NB4 (cell line): Measurements from ENCODE around the gene MKLN1.

Source experiments
- DNase-seq: peaks from one replicate; pipeline ENCODE4 v3.0.0; 2010; ENCODE audit warnings: low read depth
- H3K4me3 ChIP-seq: one replicate; pipeline ENCODE4 v1.5.1; 2011; ENCODE audit warnings: mild to moderate bottlenecking, low read depth, low read length, moderate library complexity
- CTCF ChIP-seq: IDR thresholded peaks from one replicate; pipeline ENCODE4 v1.5.1; 2012; ENCODE audit warnings: low read depth, low read length
- MAX ChIP-seq: IDR thresholded peaks from 2 replicates; pipeline ENCODE4 v1.6.1; 2011; ENCODE audit warnings: low read depth, low read length
- MYC ChIP-seq: IDR thresholded peaks from 2 replicates; pipeline ENCODE4 v1.6.1; 2011; ENCODE audit warnings: low read depth, low read length
- POLR2A ChIP-seq: IDR thresholded peaks from 2 replicates; pipeline ENCODE4 v1.6.1; 2011; ENCODE audit warnings: mild to moderate bottlenecking; ENCODE audit not compliant: insufficient read length; ENCODE audit errors: extremely low read depth

MKLN1 gene

GRCh38 chr7:131476740-131477139, 149.1 kb downstream of the MKLN1 start:
- no peak for TF ChIP-seq MYC
- TF ChIP-seq CTCF = no peak
- TF ChIP-seq MAX = no peak
- no peak for TF ChIP-seq POLR2A

GRCh38 chr7:131480384-131481315, 153.0 kb downstream of the MKLN1 start:
- TF ChIP-seq CTCF = no peak
- no peak for TF ChIP-seq MAX
- TF ChIP-seq POLR2A = no peak
- no peak for TF ChIP-seq MYC
- DNase-seq = no peak
- no peak overlapping the region for H3K4me3 ChIP-seq

More at GRCh38 chr7:131476740-131477139, 149.1 kb downstream of the MKLN1 start:
- H3K4me3 ChIP-seq = no peak overlapping the region
- DNase-seq = no peak

GRCh38 chr7:131482800-131483199, 155.1 kb downstream of the MKLN1 start:
- H3K4me3 ChIP-seq = no peak overlapping the region
- DNase-seq = no peak
- TF ChIP-seq CTCF (no peak), MYC (no peak), MAX (no peak), POLR2A (no peak)

- TF ChIP-seq MAX = no peak
- TF ChIP-seq MYC = no peak
- TF ChIP-seq POLR2A = no peak
- TF ChIP-seq CTCF = no peak
- no peak for DNase-seq
- no peak overlapping the region for H3K4me3 ChIP-seq
Observed at GRCh38 chr7:131483586-131483985, 155.9 kb downstream of the MKLN1 start.

- no peak overlapping the region for H3K4me3 ChIP-seq
Observed at GRCh38 chr7:131486346-131486745, 158.7 kb downstream of the MKLN1 start.

More at GRCh38 chr7:131486346-131486745, 158.7 kb downstream of the MKLN1 start:
- no peak for DNase-seq
- TF ChIP-seq MYC = no peak
- TF ChIP-seq POLR2A = no peak
- TF ChIP-seq MAX = no peak
- no peak for TF ChIP-seq CTCF
